Measurements from ENCODE around the gene RNF213.

RNF213 gene

GRCh38 chr17:80317706-80317980 lies 57.0 kb downstream of the RNF213 start:
- Histone ChIP-seq H3K27me3 (ENCODE audit: insufficient read depth, low read length, poor library complexity, severe bottlenecking) (no peaks in the 10 kb centered on the region), H3K79me2 (ENCODE audit: insufficient read depth, low read length) (no peaks in the 10 kb centered on the region), H3K9ac (ENCODE audit: low read depth, low read length, poor library complexity, severe bottlenecking) (no peak overlapping the region), H3K4me2 (ENCODE audit: low read depth, low read length, poor library complexity, severe bottlenecking) (no peak overlapping the region), H3K4me3 (ENCODE audit: low read length, poor library complexity, severe bottlenecking) (no peak overlapping the region), H3K9me3 (ENCODE audit: insufficient read depth, low read depth, low read length) (no peaks in the 10 kb centered on the region), H3K4me1 (ENCODE audit: insufficient read depth, low read length, poor library complexity, severe bottlenecking) (no peaks in the 10 kb centered on the region), H3K36me3 (ENCODE audit: insufficient read depth, low read length) (peaks cover 50% of the 10 kb centered on the region; the same call in 1 of the 2 replicates), H3K9me2 (replicated peaks; ENCODE audit: low read depth, low read length) (no peaks in the 10 kb centered on the region), H3F3A (ENCODE audit: low read depth) (no peaks in the 10 kb centered on the region), H4K20me1 (ENCODE audit: insufficient read depth, low read length, poor library complexity, severe bottlenecking) (no peaks in the 10 kb centered on the region), H2AFZ (ENCODE audit: low read length) (no peak overlapping the region)
- no peak for TF ChIP-seq EZH2phosphoT487 (IDR thresholded peaks at IDR 0.05; ENCODE audit: borderline replicate concordance)
- no peak for TF ChIP-seq CTCF (conservative IDR thresholded peaks at IDR 0.05; ENCODE audit: low read length)

GRCh38 chr17:80318166-80318565 lies 57.5 kb downstream of the RNF213 start:
- TF ChIP-seq CTCF (conservative IDR thresholded peaks at IDR 0.05; ENCODE audit: low read length) (no peak), EZH2phosphoT487 (IDR thresholded peaks at IDR 0.05; ENCODE audit: borderline replicate concordance) (no peak)
- Histone ChIP-seq H3K4me1 (ENCODE audit: insufficient read depth, low read length, poor library complexity, severe bottlenecking) (no peaks in the 10 kb centered on the region), H3F3A (ENCODE audit: low read depth) (no peaks in the 10 kb centered on the region), H3K9ac (ENCODE audit: low read depth, low read length, poor library complexity, severe bottlenecking) (no peak overlapping the region), H3K9me3 (ENCODE audit: insufficient read depth, low read depth, low read length) (no peaks in the 10 kb centered on the region), H3K79me2 (ENCODE audit: insufficient read depth, low read length) (no peaks in the 10 kb centered on the region), H4K20me1 (ENCODE audit: insufficient read depth, low read length, poor library complexity, severe bottlenecking) (no peaks in the 10 kb centered on the region), H3K4me3 (ENCODE audit: low read length, poor library complexity, severe bottlenecking) (no peak overlapping the region), H3K4me2 (ENCODE audit: low read depth, low read length, poor library complexity, severe bottlenecking) (no peak overlapping the region), H3K27me3 (ENCODE audit: insufficient read depth, low read length, poor library complexity, severe bottlenecking) (no peaks in the 10 kb centered on the region), H2AFZ (ENCODE audit: low read length) (no peak overlapping the region), H3K9me2 (replicated peaks; ENCODE audit: low read depth, low read length) (no peaks in the 10 kb centered on the region), H3K36me3 (ENCODE audit: insufficient read depth, low read length) (peaks cover 50% of the 10 kb centered on the region; the same call in 1 of the 2 replicates)

- peaks cover 53% of the 10 kb centered on the region; the same call in 1 of the 2 replicates for H3K36me3 ChIP-seq (ENCODE audit: insufficient read depth, low read length)
- H2AFZ ChIP-seq (ENCODE audit: low read length): no peak overlapping the region
- H3K4me2 ChIP-seq (ENCODE audit: low read depth, low read length, poor library complexity, severe bottlenecking): no peak overlapping the region
- no peaks in the 10 kb centered on the region for H4K20me1 ChIP-seq (ENCODE audit: insufficient read depth, low read length, poor library complexity, severe bottlenecking)
- no peak for TF ChIP-seq CTCF (conservative IDR thresholded peaks at IDR 0.05; ENCODE audit: low read length)
- no peak for TF ChIP-seq EZH2phosphoT487 (IDR thresholded peaks at IDR 0.05; ENCODE audit: borderline replicate concordance)
- no peak overlapping the region for H3K9ac ChIP-seq (ENCODE audit: low read depth, low read length, poor library complexity, severe bottlenecking)
- no peaks in the 10 kb centered on the region for H3K9me2 ChIP-seq (replicated peaks; ENCODE audit: low read depth, low read length)
- H3K79me2 ChIP-seq (ENCODE audit: insufficient read depth, low read length): no peaks in the 10 kb centered on the region
- H3K9me3 ChIP-seq (ENCODE audit: insufficient read depth, low read depth, low read length): no peaks in the 10 kb centered on the region
- no peaks in the 10 kb centered on the region for H3F3A ChIP-seq (ENCODE audit: low read depth)
- no peak overlapping the region for H3K4me3 ChIP-seq (ENCODE audit: low read length, poor library complexity, severe bottlenecking)
- no peaks in the 10 kb centered on the region for H3K27me3 ChIP-seq (ENCODE audit: insufficient read depth, low read length, poor library complexity, severe bottlenecking)
- no peaks in the 10 kb centered on the region for H3K4me1 ChIP-seq (ENCODE audit: insufficient read depth, low read length, poor library complexity, severe bottlenecking)
Measured at GRCh38 chr17:80319262-80319998, 58.8 kb downstream of the RNF213 start.
